GM19043 (cell line): ENCODE measurements around the gene GLYATL1B.

ENCODE experiments used
- ATAC-seq: cut with Tn5 transposase; IDR thresholded peaks from one replicate; pipeline ENCODE4 v1.9.1; 2021; ENCODE audit warnings: low read depth; ENCODE audit not compliant: unreplicated experiment

GLYATL1B gene

DNA sequence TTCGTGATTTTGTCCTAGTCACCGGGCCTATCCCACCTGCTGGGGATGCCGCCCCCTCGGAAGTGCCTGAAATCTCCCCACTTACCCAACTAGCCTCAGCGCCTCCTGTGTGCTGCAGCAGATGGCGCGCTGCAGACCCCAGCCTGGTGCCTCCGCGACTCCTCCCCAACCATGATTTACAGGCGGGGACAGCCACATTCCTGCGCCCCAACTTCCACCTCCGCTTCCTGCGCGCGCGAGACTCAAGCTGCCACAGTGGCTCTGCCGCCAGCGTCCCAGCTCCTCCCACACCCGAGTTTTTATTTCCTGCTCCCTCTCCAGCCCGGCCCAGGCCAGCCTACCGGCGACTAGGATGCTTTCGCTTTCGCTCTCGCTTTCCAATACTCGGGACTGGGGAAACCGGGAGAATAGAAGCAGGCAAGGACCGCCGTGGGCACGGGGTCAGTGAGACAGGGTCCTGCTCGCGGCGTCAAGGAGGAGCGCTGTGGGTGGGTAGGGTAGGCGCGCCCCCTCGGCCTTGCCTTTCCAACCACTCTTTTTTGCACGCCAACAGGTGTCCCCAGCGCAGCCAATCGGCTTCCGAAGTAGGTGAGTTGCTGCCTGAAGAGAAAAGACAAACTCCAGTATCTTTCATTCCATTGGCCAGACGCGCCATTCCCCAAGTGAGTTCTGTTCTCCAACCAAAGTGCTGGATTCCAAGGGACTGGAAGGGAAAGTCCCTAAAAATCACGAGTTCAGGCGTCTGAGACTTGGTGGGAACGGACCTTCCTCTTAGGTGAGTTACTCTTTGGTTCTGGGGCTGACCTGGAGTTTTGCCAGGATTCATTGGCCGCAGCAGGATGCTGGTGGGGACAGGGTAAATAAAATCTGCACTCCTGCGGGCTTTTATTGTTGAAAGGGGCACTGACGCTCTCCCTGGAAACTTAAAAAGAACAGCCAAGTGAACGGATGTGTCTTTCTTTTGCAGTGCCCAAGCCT lies 56.7 kb downstream of the GLYATL1B start, which contains the start of gene FAM111A:
Gene FAM111A, plus strand, starts transcription at position 327 of the 978 bp plus-strand sequence. CDS start 6,017 bp downstream, outside the sequence.
- ATAC-seq = peak; percentile 68

- ATAC-seq = no peak
Observed at GRCh38 chr11:59144096-59144495, 58.0 kb downstream of the GLYATL1B start.
